Natural killer cell (primary cell): ENCODE data around the gene ZFP36L1. TPM values are rescaled to one million over a fixed set of nuclear protein-coding genes. Genes with fewer than 3 reads are reported as not detected.

Source experiments
- ATAC-seq, 3 donors: fragments of 150-1000 bp in 2 of 3; fragments of 200-7000 bp in 1 of 3; cut with Tn5 transposase; 1 replicate in 1 of 3; 2 replicates in 2 of 3; pipeline ENCODE4 v1.10.0; 2021; ENCODE audit warnings: mild to moderate bottlenecking in 2 of 3, moderate library complexity in 2 of 3
- DNase-seq, 2 donors: peaks; one replicate each; pipeline versions ENCODE4 v3.0.0 to v3.0.0-alpha.2; 2013 to 2021; ENCODE audit warnings: mixed read lengths in 1 of 2
- H3K27ac ChIP-seq: one replicate; pipeline ENCODE4 v1.5.1; 2013; ENCODE audit warnings: mild to moderate bottlenecking, low read length
- H3K27me3 ChIP-seq: one replicate; pipeline ENCODE4 v1.6.1; 2013; ENCODE audit warnings: low read length; ENCODE audit not compliant: control insufficient read depth, insufficient read depth
- H3K36me3 ChIP-seq: one replicate; pipeline ENCODE4 v1.6.1; 2013; ENCODE audit warnings: low read length; ENCODE audit not compliant: control insufficient read depth, insufficient read depth
- H3K4me1 ChIP-seq: one replicate; pipeline ENCODE4 v1.6.1; 2013; ENCODE audit warnings: low read length; ENCODE audit not compliant: control insufficient read depth, insufficient read depth
- H3K4me3 ChIP-seq: one replicate; pipeline ENCODE4 v1.5.1; 2013; ENCODE audit warnings: low read length
- H3K9me3 ChIP-seq: one replicate; pipeline ENCODE4 v1.6.1; 2013; ENCODE audit warnings: low read length; ENCODE audit not compliant: control insufficient read depth, insufficient read depth
- H3K27ac Mint-ChIP-seq, 2 donors: one replicate each; pipeline ENCODE4 v1.8.0; 2022; ENCODE audit warnings: mild to moderate bottlenecking in 2 of 2, mixed read lengths in 2 of 2, moderate library complexity in 1 of 2
- H3K27me3 Mint-ChIP-seq, 2 donors: one replicate each; pipeline ENCODE4 v1.8.0; 2022; ENCODE audit warnings: low read depth in 2 of 2, mixed read lengths in 2 of 2
- H3K36me3 Mint-ChIP-seq: one replicate; pipeline ENCODE4 v1.8.0; 2022; ENCODE audit warnings: mixed read lengths
- H3K4me1 Mint-ChIP-seq, 2 donors: one replicate each; pipeline ENCODE4 v1.8.0; 2022; ENCODE audit warnings: mixed read lengths in 2 of 2
- H3K4me3 Mint-ChIP-seq: one replicate; pipeline ENCODE4 v1.8.0; 2022; ENCODE audit warnings: mild to moderate bottlenecking, moderate library complexity, mixed read lengths
- H3K9me3 Mint-ChIP-seq, 2 donors: one replicate each; pipeline ENCODE4 v1.8.0; 2022; ENCODE audit warnings: mixed read lengths in 2 of 2
- WGBS: methylation state at CpG from one replicate; pipeline ENCODE4 v1.1.7; 2013; ENCODE audit warnings: missing lambda C conversion rate; ENCODE audit not compliant: insufficient coverage; 5-methylcytosine and 5-hydroxymethylcytosine counted together
- intact Hi-C: fragments of 100-400 bp; cut with micrococcal nuclease; formaldehyde crosslinking; loops from one replicate; pipeline ENCODE4 v1.14.2; 2022
- total RNA-seq, 4 donors: library from RNA; stranded (reverse); fragments of 120-200 nt in 1 of 4; gene quantifications; one replicate each; pipeline versions ENCODE4 v1.2.3 to v1.2.4, GENCODE V29; 2013 to 2022
- TF ChIP-seq, protein P1 (sequence below): fragments of 200-600 bp; IDR thresholded peaks from one replicate; pipeline ENCODE4 v1.8.0; 2022; ENCODE audit warnings: antibody characterized with exemption

Gene ZFP36L1
- total RNA-seq, 3 donors from 2014 or later (not counting 1 experiment from before 2014, with no cell fraction given): 143 to 167 (median 166) TPM

DNA sequence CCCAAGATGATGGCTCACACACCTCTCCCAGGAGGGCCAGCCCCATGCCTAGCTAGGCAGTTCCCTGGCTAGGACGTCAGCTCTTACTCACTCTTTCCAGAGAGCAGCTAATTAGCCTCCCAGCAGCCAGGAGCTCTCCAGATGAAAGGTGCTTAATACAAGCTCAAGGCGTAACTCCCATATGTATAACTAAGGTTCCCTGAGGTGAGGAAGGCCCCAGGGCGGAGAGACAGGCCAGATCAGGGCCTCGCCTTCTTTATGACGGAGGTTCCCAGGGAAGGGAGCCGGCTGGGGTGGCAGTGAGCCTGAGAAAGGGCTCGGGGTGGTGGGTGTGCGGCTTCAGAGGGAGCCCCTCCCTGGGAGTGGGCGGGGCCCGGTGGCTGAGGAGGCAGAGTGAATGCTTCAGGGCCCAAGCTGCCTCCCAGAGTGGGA, 26.4 kb upstream of the ZFP36L1 start:
- Histone ChIP-seq H3K4me1 (peaks cover 65% of the 10 kb centered on the region), H3K36me3 (no peaks in the 10 kb centered on the region), H3K27ac (no peak overlapping the region), H3K4me3 (no peak overlapping the region), H3K9me3 (no peaks in the 10 kb centered on the region), H3K27me3 (no peaks in the 10 kb centered on the region)
- H3K27me3 Mint-ChIP-seq: no peaks in the 10 kb centered on the region
- H3K4me3 Mint-ChIP-seq: no peak overlapping the region
- H3K27ac Mint-ChIP-seq: peak overlapping the region in 1 of 2 donors; percentile 16
- no peak for ATAC-seq
- WGBS: 91% methylated on average over 10 of the region's 10 CpGs
- no peaks in the 10 kb centered on the region for H3K9me3 Mint-ChIP-seq
- intact Hi-C loops: loop anchor here (5.0 kb wide), 2 partner anchors 37 to 552 kb away; no protein-coding TSS in a partner anchor
- H3K36me3 Mint-ChIP-seq: no peaks in the 10 kb centered on the region
- H3K4me1 Mint-ChIP-seq: peaks cover 46% of the 10 kb centered on the region in 2 donors
- DNase-seq: peak in 1 of 2 donors; percentile 45
- TF ChIP-seq, protein P1, sequence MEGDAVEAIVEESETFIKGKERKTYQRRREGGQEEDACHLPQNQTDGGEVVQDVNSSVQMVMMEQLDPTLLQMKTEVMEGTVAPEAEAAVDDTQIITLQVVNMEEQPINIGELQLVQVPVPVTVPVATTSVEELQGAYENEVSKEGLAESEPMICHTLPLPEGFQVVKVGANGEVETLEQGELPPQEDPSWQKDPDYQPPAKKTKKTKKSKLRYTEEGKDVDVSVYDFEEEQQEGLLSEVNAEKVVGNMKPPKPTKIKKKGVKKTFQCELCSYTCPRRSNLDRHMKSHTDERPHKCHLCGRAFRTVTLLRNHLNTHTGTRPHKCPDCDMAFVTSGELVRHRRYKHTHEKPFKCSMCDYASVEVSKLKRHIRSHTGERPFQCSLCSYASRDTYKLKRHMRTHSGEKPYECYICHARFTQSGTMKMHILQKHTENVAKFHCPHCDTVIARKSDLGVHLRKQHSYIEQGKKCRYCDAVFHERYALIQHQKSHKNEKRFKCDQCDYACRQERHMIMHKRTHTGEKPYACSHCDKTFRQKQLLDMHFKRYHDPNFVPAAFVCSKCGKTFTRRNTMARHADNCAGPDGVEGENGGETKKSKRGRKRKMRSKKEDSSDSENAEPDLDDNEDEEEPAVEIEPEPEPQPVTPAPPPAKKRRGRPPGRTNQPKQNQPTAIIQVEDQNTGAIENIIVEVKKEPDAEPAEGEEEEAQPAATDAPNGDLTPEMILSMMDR: no peak

DNA sequence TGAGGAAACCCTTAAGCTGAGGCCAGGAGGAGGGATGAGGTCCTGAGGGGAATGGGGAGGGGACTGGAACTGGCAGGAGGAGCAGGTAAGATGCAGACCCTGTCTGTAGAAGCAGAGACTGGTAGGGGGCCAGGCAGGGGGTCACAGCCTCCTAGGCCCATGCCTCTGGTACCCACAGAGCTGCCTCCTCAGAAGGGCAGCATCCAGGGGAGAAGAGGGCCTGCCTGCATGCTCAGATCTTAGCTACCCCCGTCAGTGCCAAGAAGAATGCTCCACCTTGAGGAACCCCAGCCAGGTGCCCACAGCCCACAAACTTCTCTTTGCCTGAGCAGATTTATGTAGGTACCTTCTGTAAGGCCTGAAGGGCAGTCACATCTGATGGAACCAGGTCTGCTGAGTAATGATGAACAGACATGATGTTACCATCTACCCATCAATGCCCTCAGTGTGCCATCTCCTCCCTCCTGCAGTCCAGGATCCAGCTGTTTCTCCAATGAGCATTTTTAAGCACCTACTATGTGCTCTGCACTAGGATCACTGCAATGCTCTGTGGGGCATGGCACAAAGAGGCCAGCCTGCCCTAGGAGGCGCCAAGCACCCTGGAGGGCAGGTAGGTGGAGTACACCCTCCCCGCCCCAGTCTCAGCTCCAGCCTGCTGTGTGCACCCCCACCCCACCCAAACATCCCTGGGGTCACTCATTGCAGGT, 24.8 kb upstream of the ZFP36L1 start:
- 85% methylated on average over 3 of the region's 3 CpGs for WGBS
- ATAC-seq (no peak), DNase-seq (no peak)
- no peaks in the 10 kb centered on the region for H3K27me3 ChIP-seq
- intact Hi-C loops: loop anchor here (1.0 to 5.0 kb wide), 6 partner anchors 23 to 980 kb away; no protein-coding TSS in a partner anchor
- Mint-ChIP-seq H3K9me3 (no peaks in the 10 kb centered on the region), H3K36me3 (no peaks in the 10 kb centered on the region), H3K4me3 (no peak overlapping the region), H3K27me3 (no peaks in the 10 kb centered on the region), H3K4me1 (peaks cover 62% of the 10 kb centered on the region in 2 donors), H3K27ac (peak overlapping the region; percentile 91 to 97)
- H3K27ac ChIP-seq: no peak overlapping the region
- peaks cover 79% of the 10 kb centered on the region for H3K4me1 ChIP-seq
- TF ChIP-seq, protein P1: no peak
- no peak overlapping the region for H3K4me3 ChIP-seq
- H3K36me3 ChIP-seq: no peaks in the 10 kb centered on the region
- no peaks in the 10 kb centered on the region for H3K9me3 ChIP-seq

DNA sequence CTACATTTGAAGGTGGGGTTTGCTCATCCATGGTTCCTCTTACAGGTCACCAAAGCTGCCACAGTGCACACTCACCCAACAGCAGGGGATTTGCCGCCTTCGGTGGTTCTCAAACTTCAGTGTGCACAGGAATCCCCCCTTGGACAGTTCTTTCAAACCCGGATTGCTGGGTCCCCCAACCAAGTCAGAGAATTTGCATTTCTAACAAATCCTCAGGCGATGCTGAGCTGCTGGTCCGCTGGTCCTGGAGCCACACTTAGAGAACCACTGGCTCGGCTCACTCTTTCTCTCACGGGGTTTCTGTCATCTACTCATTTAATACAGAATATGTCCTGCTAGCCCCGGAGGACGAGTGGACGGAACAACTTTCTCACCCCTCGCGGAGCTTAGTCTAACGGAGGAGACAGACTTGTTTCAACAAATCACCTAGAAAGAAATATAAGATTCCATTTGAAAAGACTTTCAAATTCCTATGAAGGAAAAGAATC, 24.1 kb upstream of the ZFP36L1 start:
- H3K4me1 Mint-ChIP-seq: peaks cover 62 to 68% of the 10 kb centered on the region in 2 donors
- peak overlapping the region; percentile 70 for H3K4me3 Mint-ChIP-seq
- no peaks in the 10 kb centered on the region for H3K27me3 Mint-ChIP-seq
- no peaks in the 10 kb centered on the region for H3K9me3 Mint-ChIP-seq
- DNase-seq (no peak), ATAC-seq (no peak)
- Histone ChIP-seq H3K27me3 (no peaks in the 10 kb centered on the region), H3K9me3 (no peaks in the 10 kb centered on the region), H3K27ac (peak overlapping the region; percentile 98), H3K36me3 (no peaks in the 10 kb centered on the region), H3K4me1 (peaks cover 79% of the 10 kb centered on the region), H3K4me3 (no peak overlapping the region)
- TF ChIP-seq, protein P1: peak; percentile 23
- peak overlapping the region; percentile 91 to 97 for H3K27ac Mint-ChIP-seq
- intact Hi-C loops: loop anchor here (1.0 to 5.0 kb wide), 8 partner anchors 24 to 980 kb away; partner anchors contain the start of gene ZFP36L1
- no peaks in the 10 kb centered on the region for H3K36me3 Mint-ChIP-seq
- WGBS: 72% methylated on average over 10 of the region's 13 CpGs
